Omental fat pad (tissue), 4 donors: ENCODE data around the gene CAPS. TPM values are rescaled to one million over a fixed set of nuclear protein-coding genes. Genes with fewer than 3 reads are reported as not detected.
A peak's percentile ranks its signal among the peaks of the same experiment; 100 is the strongest.

Experiments used
- ATAC-seq: fragments of 150-250 bp; one replicate; pipeline ENCODE4 v1.9.1; 2016; ENCODE audit warnings: mild to moderate bottlenecking, moderate library complexity; ENCODE audit not compliant: low FRiP score
- DNase-seq: peaks from one replicate; pipeline ENCODE4 v3.0.0-alpha.2; 2019; ENCODE audit warnings: low spot score
- total RNA-seq, 4 donors: library from RNA; depleted of rRNA; stranded (reverse); fragments of >200 nt; gene quantifications; one replicate each; pipeline ENCODE4 v1.1.0, GENCODE V29; 2016
- TF ChIP-seq, protein P1 (sequence below), 3 donors: fragments of 450-650 bp; IDR thresholded peaks; one replicate each; pipeline ENCODE4 v1.5.1; 2016 to 2017; ENCODE audit warnings: antibody characterized with exemption in 3 of 3, mild to moderate bottlenecking in 3 of 3, moderate library complexity in 2 of 3

Gene CAPS
- total RNA-seq, 4 donors from 2014 or later, result 2.3 to 9.0 (median 4.6) TPM

DNA sequence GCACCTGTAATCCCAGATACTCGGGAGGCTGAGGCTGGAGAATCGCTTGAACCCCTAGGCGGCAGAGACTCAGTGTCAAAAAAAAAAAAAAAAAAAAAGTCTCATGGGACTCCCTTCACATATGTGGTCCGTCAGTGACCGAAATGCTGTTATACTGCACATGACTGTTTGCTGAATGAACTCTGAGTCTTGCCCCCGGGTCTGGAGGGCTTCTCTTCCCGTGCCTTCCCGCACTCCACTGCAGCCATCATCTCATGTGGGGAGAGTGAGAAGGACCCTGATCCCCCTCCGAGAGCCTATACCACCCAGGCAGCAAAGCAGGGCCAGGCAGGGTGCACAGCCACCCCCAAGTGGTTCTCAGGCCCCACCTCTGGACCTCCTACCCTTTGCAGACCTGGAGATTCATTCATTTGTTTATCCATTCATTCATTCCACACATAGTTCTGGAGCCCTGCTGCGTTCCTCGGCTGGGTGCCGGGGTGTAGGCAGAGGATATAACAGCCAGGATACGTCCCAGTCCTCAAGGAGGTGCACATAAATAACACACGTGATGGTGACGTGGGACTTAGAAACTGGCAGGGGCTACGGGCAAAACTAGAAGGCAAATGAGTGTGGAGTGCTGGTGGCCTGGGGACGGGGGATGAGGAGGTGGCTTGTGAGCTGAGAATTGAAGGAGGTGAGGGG, 24.6 kb upstream of the CAPS start:
- ATAC-seq, result no peak

DNA sequence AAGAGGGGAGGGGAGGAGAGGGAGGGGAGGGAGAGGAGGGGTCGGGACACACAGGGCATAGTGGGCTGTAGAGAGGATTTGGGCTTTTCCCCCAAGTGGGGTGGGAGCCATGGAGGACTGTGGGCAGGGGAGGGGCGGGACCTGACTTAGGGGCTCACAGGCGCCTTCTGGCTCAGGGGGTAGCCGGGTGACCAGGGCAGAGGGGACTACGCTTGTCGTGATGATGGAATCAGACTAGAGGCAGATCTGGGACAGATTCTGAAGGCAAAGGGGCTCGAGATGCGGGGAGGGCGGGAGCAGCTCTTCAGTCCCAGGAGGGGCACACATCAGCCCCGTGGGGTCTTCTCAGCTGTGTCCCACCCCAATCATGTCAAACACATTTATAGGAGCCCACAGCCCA, 24.0 kb upstream of the CAPS start:
- no peak for DNase-seq
- TF ChIP-seq, protein P1, sequence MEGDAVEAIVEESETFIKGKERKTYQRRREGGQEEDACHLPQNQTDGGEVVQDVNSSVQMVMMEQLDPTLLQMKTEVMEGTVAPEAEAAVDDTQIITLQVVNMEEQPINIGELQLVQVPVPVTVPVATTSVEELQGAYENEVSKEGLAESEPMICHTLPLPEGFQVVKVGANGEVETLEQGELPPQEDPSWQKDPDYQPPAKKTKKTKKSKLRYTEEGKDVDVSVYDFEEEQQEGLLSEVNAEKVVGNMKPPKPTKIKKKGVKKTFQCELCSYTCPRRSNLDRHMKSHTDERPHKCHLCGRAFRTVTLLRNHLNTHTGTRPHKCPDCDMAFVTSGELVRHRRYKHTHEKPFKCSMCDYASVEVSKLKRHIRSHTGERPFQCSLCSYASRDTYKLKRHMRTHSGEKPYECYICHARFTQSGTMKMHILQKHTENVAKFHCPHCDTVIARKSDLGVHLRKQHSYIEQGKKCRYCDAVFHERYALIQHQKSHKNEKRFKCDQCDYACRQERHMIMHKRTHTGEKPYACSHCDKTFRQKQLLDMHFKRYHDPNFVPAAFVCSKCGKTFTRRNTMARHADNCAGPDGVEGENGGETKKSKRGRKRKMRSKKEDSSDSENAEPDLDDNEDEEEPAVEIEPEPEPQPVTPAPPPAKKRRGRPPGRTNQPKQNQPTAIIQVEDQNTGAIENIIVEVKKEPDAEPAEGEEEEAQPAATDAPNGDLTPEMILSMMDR (IDR thresholded peaks at IDR 0.05), result no peak
- no peak for ATAC-seq

More for the DNA sequence above, 24.6 kb upstream of the CAPS start:
- DNase-seq, result no peak
- TF ChIP-seq, protein P1 (IDR thresholded peaks at IDR 0.05), result no peak

DNA sequence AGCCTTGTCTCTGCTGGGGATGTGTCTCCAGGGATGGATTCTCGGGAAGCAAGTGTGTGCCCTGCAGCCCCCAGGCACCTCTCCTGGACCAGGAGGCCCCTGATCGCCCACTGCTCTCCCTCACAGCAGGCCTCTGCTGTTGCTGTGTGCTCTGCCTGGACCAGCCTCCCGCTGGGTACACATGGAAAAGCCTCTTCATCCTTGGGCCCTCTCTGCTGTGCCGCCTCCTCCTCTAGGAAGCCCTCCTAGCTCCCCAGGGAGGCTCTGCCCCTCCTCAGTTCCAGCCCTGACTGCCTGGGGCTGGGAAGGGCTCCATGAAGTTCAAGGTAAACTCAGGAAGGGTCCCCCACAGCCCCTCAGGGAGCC, 22.5 kb upstream of the CAPS start:
- DNase-seq (no peak), ATAC-seq (no peak)
- TF ChIP-seq, protein P1 (IDR thresholded peaks at IDR 0.05), result no peak

DNA sequence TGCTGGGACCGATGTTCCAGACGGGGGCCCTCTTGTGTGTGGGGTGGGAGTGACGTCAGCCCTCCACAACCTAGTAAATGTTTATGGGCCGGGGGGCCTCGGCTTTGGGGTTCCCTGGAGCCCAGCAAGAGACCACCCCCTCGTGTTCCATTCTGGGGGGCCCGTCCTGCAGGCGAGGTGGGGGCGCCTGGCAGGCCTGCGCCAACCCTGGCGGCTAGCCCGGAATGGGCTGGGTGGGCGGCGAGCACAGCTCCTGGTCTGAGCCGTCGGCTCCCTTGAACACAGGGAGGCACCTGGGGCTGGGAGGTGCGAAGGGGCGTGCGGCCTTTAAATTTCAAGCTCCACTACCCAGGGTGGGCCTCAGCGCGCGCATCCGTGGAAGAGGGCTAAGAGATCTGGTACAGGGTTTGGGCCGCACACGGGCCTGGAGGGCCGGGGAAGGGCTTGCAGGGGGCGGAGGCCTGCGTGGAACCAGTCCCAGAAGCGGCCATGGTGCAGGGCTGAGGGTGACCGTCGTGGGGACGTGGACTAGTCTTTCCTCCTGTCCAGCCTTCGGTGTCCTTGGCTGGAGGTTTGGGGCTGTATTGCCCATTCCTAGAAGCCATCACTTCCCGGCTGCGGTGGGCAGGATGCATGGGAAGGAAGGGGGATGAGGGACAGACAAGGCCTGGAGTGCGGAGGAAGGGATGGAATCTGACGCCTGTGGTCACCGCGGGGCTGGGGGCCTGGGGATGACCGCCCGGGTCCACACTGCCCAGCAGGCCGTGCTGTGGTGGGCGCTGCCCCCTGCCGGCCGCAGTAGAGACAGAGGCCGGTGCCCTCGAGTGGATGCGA, 21.9 kb upstream of the CAPS start:
- ATAC-seq, result no peak
- no peak for DNase-seq
- TF ChIP-seq, protein P1 (IDR thresholded peaks at IDR 0.05), result peak in 2 of 3 donors; percentile 13 to 39

DNA sequence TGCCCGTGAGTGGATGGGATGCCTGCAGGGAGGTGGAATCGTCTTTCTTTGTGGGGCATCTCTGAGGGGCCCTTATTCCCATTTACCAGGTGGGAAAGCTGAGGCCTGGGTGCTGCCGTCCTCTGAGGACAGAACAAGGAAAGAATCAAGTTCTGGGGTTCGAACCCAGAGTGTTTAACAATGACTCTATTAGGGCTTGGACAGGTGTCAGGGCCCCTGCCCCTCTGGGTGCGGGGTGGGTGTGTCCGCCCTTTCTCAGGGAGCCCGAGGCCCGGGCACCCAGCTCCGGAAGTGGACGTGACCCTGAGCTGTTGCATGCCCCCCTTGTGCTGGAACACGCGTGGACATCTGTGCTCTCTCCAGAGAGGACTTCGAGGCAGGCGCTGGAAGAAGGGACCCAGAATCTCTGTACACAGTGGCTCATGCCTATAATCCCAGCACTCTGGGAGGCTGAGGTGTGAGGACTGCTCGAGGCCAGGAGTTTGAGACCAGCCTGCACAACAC, 21.2 kb upstream of the CAPS start:
- TF ChIP-seq, protein P1 (IDR thresholded peaks at IDR 0.05), result no peak
- ATAC-seq (no peak), DNase-seq (no peak)

DNA sequence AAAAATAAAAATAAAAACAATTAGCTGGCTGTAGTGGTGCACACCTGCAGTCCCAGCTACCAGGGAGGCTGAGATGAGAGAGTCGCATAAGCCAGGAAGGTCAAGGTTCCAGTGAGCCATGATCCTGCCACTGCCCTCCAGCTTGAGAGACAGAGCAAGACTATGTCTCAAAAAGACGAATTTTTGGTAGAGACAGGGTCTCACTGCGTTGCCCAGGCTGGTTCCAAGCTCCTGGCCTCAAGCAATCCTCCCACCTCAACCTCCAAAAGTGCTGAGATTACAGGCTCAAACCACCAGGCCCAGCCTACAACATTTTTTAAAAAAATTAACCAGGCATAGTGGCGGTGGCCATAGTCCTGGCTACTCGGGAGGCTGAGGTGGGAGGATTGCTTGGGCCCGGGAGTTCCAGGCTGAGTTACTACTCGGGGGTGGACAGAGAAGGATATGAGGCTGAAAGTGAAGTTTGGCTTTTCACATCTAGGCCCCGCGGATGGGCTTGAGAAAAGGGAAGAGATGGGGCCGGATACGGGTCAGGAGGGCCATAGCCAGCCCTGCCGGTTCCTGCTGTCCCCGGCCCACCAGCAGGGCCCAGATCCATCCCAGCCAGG, 20.7 kb upstream of the CAPS start:
- ATAC-seq (no peak), DNase-seq (no peak)
- TF ChIP-seq, protein P1 (IDR thresholded peaks at IDR 0.05), result no peak
